ENCODE data around the gene EEA1.

The EEA1 gene

GRCh38 chr12:92740411-92740810 is 188.7 kb downstream of the EEA1 start:
- POLR2A ChIA-PET = no interaction called here

GRCh38 chr12:92739113-92739512 is 190.0 kb downstream of the EEA1 start:
- TF ChIP-seq HDGF (IDR thresholded peaks at IDR 0.05; ENCODE audit: borderline replicate concordance) (no peak), NFRKB (IDR thresholded peaks at IDR 0.05) (no peak), FOXA1 (IDR thresholded peaks at IDR 0.05) (no peak)
- ChIA-PET POLR2A (no interaction called here), CTCF (interaction anchor here (0.6 kb wide), 1 partner anchor 1806 kb away, joined by 4 read pairs; no protein-coding TSS in a partner anchor)
- DNase-seq (ENCODE audit: extremely low spot score) = no peak

More at GRCh38 chr12:92740411-92740810, 188.7 kb downstream of the EEA1 start:
- CTCF ChIA-PET = no interaction called here
- DNase-seq (ENCODE audit: extremely low spot score) = no peak
- TF ChIP-seq PKNOX1 (IDR thresholded peaks at IDR 0.05) = no peak
- TF ChIP-seq NFRKB (IDR thresholded peaks at IDR 0.05) = no peak
- no peak for TF ChIP-seq TARDBP (IDR thresholded peaks at IDR 0.05)
- no peak for TF ChIP-seq SP1 (IDR thresholded peaks at IDR 0.05)
- TF ChIP-seq FOXA1 (IDR thresholded peaks at IDR 0.05) = no peak
- no peak for TF ChIP-seq HDGF (IDR thresholded peaks at IDR 0.05; ENCODE audit: borderline replicate concordance)
- no peak for TF ChIP-seq FOXM1 (IDR thresholded peaks at IDR 0.05; ENCODE audit: borderline replicate concordance)
- TF ChIP-seq SUZ12 (IDR thresholded peaks at IDR 0.05) = no peak
- no peak for TF ChIP-seq ELF4 (IDR thresholded peaks at IDR 0.05)
- TF ChIP-seq LEF1 (IDR thresholded peaks at IDR 0.05; ENCODE audit: borderline replicate concordance) = no peak
- TF ChIP-seq BHLHE40 (IDR thresholded peaks at IDR 0.05; ENCODE audit: borderline replicate concordance) = no peak
- no peak for TF ChIP-seq ARNT (IDR thresholded peaks at IDR 0.05)

GRCh38 chr12:92737855-92738850 is 190.9 kb downstream of the EEA1 start:
- POLR2A ChIA-PET = no interaction called here
- CTCF ChIA-PET = interaction anchor here (0.6 kb wide), 1 partner anchor 1807 kb away, joined by 4 read pairs; no protein-coding TSS in a partner anchor
- no peak for DNase-seq (ENCODE audit: extremely low spot score)
- TF ChIP-seq FOXK2 (IDR thresholded peaks at IDR 0.05) = no peak
- TF ChIP-seq ZNF384 (IDR thresholded peaks at IDR 0.05) = no peak
- no peak for TF ChIP-seq HDGF (IDR thresholded peaks at IDR 0.05; ENCODE audit: borderline replicate concordance)
- TF ChIP-seq PKNOX1 (IDR thresholded peaks at IDR 0.05) = no peak

GRCh38 chr12:92736605-92737004 is 192.5 kb downstream of the EEA1 start:
- no peak for DNase-seq (ENCODE audit: extremely low spot score)
- ChIA-PET POLR2A (no interaction called here), CTCF (no interaction called here)
- no peak for TF ChIP-seq TARDBP (IDR thresholded peaks at IDR 0.05)
- no peak for TF ChIP-seq FOXM1 (IDR thresholded peaks at IDR 0.05; ENCODE audit: borderline replicate concordance)
- TF ChIP-seq ZNF384 (IDR thresholded peaks at IDR 0.05) = no peak
- TF ChIP-seq SP1 (IDR thresholded peaks at IDR 0.05) = no peak
- no peak for TF ChIP-seq ELF4 (IDR thresholded peaks at IDR 0.05)
- TF ChIP-seq NFRKB (IDR thresholded peaks at IDR 0.05) = no peak
- TF ChIP-seq ARNT (IDR thresholded peaks at IDR 0.05) = no peak
- no peak for TF ChIP-seq BHLHE40 (IDR thresholded peaks at IDR 0.05; ENCODE audit: borderline replicate concordance)
- TF ChIP-seq CTBP1 (IDR thresholded peaks at IDR 0.05; ENCODE audit: borderline replicate concordance) = no peak

- CTCF ChIA-PET = no interaction called here
These were observed 193.9 kb downstream of the EEA1 start for GRCh38 chr12:92735131-92735721.

More at GRCh38 chr12:92735131-92735721, 193.9 kb downstream of the EEA1 start:
- no peak for TF ChIP-seq CTBP1 (IDR thresholded peaks at IDR 0.05; ENCODE audit: borderline replicate concordance)
- no peak for TF ChIP-seq L3MBTL2 (conservative IDR thresholded peaks at IDR 0.05)
- TF ChIP-seq FOXA1 (IDR thresholded peaks at IDR 0.05) = no peak
- TF ChIP-seq PKNOX1 (IDR thresholded peaks at IDR 0.05) = no peak
- no peak for TF ChIP-seq SUZ12 (IDR thresholded peaks at IDR 0.05)
- no peak for TF ChIP-seq NFRKB (IDR thresholded peaks at IDR 0.05)
- TF ChIP-seq FOXM1 (IDR thresholded peaks at IDR 0.05; ENCODE audit: borderline replicate concordance) = no peak
- no peak for TF ChIP-seq TARDBP (IDR thresholded peaks at IDR 0.05)
- TF ChIP-seq LEF1 (IDR thresholded peaks at IDR 0.05; ENCODE audit: borderline replicate concordance) = no peak
- no peak for TF ChIP-seq HDGF (IDR thresholded peaks at IDR 0.05; ENCODE audit: borderline replicate concordance)
- TF ChIP-seq FOXK2 (IDR thresholded peaks at IDR 0.05) = no peak
- TF ChIP-seq SP1 (IDR thresholded peaks at IDR 0.05) = no peak
- no peak for TF ChIP-seq ZNF384 (IDR thresholded peaks at IDR 0.05)
- TF ChIP-seq ARNT (IDR thresholded peaks at IDR 0.05) = no peak
- TF ChIP-seq ELF4 (IDR thresholded peaks at IDR 0.05) = no peak
- TF ChIP-seq BHLHE40 (IDR thresholded peaks at IDR 0.05; ENCODE audit: borderline replicate concordance) = no peak
- POLR2A ChIA-PET = no interaction called here
- DNase-seq (ENCODE audit: extremely low spot score) = peak; percentile 16

Data from HEK293T (cell line).